NCI-H2029 treated with DMSO at 0.1 percent for 48 hours (cell line): ENCODE results near the gene MUSTN1.

Source experiments
- DNase-seq: peaks from one replicate; lab custom pipeline; 2025; lab: John Stamatoyannopoulos, UW

The MUSTN1 gene

GRCh38 chr3:52833202-52833601, 1.6 kb downstream of the MUSTN1 start:
- no peak for DNase-seq

GRCh38 chr3:52831500-52832301, 3.1 kb downstream of the MUSTN1 start:
- DNase-seq = peak; percentile 27

GRCh38 chr3:52830535-52831258, 4.1 kb downstream of the MUSTN1 start, which contains the start of gene ITIH4:
ITIH4 (minus strand) TSS chr3:52830672; CDS start chr3:52830642, 30 bp downstream.
- DNase-seq = no peak

- peak; percentile 73 for DNase-seq
Measured at GRCh38 chr3:52829906-52830463, 4.8 kb downstream of the MUSTN1 start.

- DNase-seq = no peak
Measured at GRCh38 chr3:52829482-52829881, 5.3 kb downstream of the MUSTN1 start.

- DNase-seq = no peak
Measured at GRCh38 chr3:52827866-52828376, 6.9 kb downstream of the MUSTN1 start.

- no peak for DNase-seq
Measured at GRCh38 chr3:52827441-52827840, 7.4 kb downstream of the MUSTN1 start.

- DNase-seq = no peak
Measured at GRCh38 chr3:52824037-52824436, 10.8 kb downstream of the MUSTN1 start.

GRCh38 chr3:52822363-52822762, 12.5 kb downstream of the MUSTN1 start:
- no peak for DNase-seq

- no peak for DNase-seq
Measured at GRCh38 chr3:52820736-52821135, 14.1 kb downstream of the MUSTN1 start.

GRCh38 chr3:52819936-52820335, 14.9 kb downstream of the MUSTN1 start:
- no peak for DNase-seq

- DNase-seq = no peak
Measured at GRCh38 chr3:52817860-52818259, 17.0 kb downstream of the MUSTN1 start.

GRCh38 chr3:52817221-52817620, 17.6 kb downstream of the MUSTN1 start:
- no peak for DNase-seq

- no peak for DNase-seq
Measured at GRCh38 chr3:52816654-52817053, 18.2 kb downstream of the MUSTN1 start.

GRCh38 chr3:52816199-52816598, 18.6 kb downstream of the MUSTN1 start:
- no peak for DNase-seq

- no peak for DNase-seq
Measured at GRCh38 chr3:52813810-52814209, 21.0 kb downstream of the MUSTN1 start.

- no peak for DNase-seq
Measured at GRCh38 chr3:52811452-52812011, 23.3 kb downstream of the MUSTN1 start.

GRCh38 chr3:52810923-52811322, 23.9 kb downstream of the MUSTN1 start:
- DNase-seq = no peak

- DNase-seq = peak; percentile 35
Measured at GRCh38 chr3:52809662-52810377, 25.0 kb downstream of the MUSTN1 start.

GRCh38 chr3:52809149-52809548, 25.7 kb downstream of the MUSTN1 start:
- DNase-seq = no peak

- DNase-seq = no peak
Measured at GRCh38 chr3:52805270-52806039, 29.4 kb downstream of the MUSTN1 start.
